Measurements from ENCODE around the gene UBE2S.
"Not testable (repeated sequence)": the region's sequence is repeated elsewhere in the genome, so short reads cannot be mapped to it uniquely, and the experiment has no call there.

The UBE2S gene

DNA sequence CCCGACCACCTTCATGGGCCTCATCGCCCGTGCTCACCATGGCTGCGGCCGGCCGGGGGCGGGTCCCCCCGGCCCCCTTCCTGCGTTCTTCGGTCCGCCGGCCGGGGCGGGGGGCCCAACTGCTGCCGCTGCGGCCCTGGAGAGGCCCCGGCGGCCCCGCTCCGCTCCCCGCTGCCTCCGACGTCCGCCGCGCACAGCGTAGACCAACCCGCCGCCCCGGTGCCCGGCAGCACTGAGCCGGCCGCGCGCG lies at the start of gene UBE2S:
Gene UBE2S (minus strand): TSS at position 239 of the 250 bp plus-strand sequence. CDS start 199 bp downstream, at position 40.
- not testable (repeated sequence) for DNase-seq

DNA sequence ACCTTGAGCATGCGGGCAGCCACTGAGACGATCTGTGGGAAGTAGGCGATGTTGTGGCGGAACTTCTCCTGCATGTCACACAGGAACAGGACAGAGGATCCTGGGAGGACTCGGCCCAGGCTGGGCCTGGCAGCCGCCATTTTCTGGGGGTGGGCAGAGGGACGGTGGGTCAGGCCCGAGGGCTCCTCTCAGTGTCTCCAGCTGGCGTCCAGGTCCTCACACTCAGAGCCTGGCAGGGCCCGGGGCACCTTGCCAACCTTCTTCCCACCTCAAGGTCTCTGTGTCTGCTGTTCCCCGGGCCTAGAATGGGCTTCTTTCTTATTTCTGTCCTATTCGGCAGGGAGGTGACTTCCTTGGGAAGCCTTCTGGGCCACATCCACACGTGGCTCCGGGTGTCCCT lies 48.8 kb upstream of the UBE2S start:
- DNase-seq, result no peak

DNA sequence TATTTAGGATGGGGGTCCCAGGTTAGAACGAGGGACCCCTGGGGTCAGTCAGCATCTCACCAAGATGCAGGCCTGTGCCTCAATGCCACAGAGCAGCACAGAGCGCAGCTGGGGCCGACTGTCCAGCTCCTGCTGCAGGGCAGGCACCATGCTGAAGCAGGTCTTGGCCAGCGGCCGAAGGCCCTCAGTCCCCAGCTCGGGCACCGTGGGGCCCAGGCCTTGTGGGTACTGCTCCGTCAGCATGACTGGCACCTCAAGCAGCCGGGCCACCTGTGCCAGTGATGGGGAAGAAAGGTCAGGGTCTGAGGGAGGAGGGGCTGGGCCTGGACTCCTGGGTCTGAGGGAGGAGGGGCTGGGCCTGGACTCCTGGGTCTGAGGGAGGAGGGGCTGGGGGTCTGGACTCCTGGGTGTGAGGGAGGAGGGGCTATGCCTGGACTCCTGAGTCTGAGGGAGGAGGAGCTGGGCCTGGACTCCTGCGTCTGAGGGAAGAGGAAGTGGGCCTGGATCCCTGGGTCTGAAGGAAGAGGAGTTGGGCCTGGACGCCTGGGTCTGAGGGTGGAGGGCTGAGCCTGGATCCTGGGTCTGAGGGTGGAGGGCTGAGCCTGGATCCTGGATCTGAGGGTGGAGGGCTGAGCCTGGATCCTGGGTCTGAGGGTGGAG lies 48.1 kb upstream of the UBE2S start:
- no peak for DNase-seq

- peak; percentile 76 for DNase-seq
Observed at GRCh38 chr19:55454787-55455243, 47.2 kb upstream of the UBE2S start.

DNA sequence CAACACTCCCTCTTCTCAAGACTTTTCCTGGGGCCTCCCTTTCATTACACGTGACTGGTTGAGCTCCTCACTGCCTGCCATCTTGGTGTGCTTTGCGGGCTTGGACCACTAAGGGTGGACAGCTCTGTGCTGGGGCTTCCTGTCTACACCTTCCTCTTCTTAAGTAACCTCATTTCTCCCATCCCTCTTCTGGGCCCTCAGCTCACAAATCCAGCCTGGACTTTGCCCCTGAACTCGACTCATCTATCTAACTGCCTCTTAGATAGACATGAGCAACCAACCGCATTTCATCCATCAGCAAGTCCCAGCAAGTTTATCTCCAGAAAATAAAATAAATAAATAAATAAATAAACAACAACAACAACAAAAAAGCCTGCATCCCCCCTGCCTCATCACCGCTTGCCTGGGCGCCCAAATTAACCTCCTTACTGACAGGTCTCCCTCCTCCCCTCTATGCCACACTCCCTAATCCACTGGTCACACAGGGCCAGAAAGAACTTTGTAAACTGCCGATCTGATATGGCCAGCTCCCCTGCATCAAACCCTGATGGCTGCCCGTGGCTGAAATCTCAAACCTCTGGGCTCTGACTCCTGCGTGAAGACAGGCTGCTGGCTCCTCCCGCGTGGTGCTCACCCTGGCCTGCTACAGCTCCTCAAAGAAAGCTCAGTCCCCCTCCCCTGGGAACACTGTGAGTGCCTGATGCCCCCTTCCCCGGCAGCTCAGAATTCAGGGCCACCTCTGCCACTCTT lies 46.1 kb upstream of the UBE2S start:
- DNase-seq, result no peak

DNA sequence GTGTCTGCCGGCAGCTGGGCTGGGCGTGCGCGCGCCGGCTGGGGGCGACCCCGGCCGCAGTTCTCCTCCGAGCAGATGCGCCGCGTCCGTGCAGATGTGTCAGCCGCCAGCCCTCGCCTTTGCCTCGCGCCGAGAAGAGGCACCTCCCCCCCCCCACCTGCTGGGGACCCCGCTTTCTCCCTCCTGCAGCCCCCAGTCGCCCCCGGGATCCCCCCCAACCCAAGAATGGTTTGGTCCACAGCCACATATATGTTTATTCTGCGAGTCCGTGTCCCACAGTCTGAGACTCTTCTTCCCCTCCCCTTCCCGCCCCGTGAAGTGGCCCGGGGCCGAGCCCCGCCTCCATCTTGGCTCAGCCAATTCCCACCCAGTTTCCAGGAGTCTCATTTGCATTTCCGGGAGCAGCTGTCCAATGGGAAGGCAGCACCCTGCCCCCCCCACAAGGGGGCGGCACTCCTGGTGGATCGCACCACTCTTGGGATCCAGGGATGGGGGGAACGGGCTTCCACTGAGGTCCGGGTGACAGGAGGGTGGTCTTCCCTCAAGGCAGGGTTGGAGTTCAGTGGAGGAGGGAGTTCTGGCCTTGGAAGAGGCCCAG lies 45.3 kb upstream of the UBE2S start:
- peak; percentile 67 for DNase-seq

- no peak for DNase-seq
Observed at GRCh38 chr19:55451965-55452748, 44.6 kb upstream of the UBE2S start.

DNA sequence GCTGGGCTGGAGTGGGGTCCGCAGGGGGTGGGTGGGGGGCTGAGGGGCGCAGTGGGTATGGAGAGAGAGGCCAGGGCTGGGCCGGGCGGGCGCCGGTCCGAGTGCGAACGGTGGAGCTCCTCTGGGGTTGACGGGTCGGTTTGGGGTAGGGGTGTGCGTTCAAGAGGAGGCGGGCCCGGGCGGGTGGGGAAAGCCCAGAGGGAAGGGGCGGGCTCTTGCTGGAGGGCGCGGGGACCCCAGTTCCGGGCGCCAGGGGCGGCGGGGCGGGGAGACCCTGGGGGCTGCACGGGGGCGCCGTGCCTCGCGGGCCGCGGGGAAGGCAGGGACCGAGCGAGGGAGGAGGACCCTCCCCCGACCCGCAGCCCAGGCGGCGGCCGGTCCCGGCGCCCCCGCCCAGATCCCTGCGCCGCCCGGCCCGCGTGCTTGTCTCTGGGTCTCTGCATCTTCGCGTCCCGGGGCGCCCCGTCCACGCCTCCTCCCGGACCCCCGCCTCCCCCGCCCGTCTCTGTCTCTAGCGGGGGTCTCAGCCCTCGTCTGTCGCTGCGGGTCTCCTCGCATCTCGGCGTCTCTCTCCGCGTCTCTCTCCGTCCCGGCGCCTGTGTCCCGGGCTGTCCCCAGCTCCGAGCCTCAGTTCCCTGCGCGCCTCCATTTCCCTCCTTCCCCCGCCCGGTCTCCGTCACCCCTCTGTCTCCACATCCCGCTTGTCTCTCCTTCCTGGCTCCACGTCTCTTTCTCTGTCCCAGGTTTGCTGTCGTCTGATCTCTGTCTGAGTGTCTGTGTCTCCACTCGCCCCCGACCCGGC lies 43.8 kb upstream of the UBE2S start:
- DNase-seq, result no peak

- DNase-seq, result no peak
Observed at GRCh38 chr19:55449469-55449868, 41.9 kb upstream of the UBE2S start.

- not testable (repeated sequence) for DNase-seq
Observed at GRCh38 chr19:55448175-55448490, 40.5 kb upstream of the UBE2S start.

GRCh38 chr19:55447421-55448174 lies 40.0 kb upstream of the UBE2S start:
- DNase-seq, result no peak

DNA sequence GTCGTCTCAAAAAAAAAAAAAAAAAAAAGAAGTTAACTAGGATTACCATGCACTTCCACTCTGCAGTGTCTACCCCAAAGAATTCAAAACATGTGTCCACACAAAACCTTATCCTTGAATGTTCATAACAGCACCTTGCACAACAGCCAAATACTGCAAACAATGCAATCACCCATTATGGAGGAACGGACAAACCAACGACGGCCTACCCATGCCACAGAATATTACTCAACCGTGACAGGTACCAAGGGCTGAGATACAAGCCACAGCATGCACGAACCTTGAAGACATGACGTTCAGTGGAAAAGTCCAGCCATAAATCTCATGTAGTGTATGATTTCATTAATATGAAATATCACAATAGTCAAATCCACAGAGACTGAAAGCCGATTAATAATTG lies 38.5 kb upstream of the UBE2S start:
- no peak for DNase-seq

- DNase-seq, result no peak
Observed at GRCh38 chr19:55444646-55445045, 37.1 kb upstream of the UBE2S start.

GRCh38 chr19:55443824-55444480 lies 36.4 kb upstream of the UBE2S start:
- DNase-seq, result no peak

GRCh38 chr19:55443045-55443823 lies 35.6 kb upstream of the UBE2S start, which contains the start of gene SHISA7:
SHISA7 (minus strand) TSS chr19:55443300; CDS start chr19:55442863, 437 bp downstream.
- no peak for DNase-seq

DNA sequence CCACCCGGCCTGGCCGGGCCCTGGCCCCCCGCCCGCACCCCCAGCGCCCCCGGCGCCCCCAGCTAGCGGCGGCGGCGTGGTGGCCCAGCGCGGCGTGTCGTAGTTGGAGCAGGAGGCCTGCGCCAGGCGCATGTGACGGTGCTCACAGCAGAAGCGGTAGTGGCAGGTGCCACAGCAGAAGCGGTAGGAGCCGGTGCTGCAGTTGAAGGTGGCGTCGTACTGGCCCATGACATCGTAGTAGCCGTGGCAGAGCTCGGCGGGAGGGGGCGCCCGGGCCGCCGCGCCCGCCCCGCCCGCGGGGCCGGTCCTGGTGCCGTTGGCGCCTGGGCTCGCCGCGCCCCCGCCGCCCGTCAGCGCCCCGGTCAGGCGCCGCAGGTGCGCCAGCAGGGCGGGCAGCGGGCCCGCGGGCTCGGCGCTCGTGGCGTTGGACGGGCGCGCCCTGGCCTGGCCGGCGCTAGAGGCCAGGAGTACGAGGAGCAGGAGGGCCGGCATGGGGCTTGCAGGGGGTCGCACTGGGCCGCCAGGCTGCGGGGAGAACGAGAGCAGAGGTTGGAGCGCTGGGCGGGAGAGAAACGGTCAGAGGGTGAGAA lies 34.9 kb upstream of the UBE2S start:
- no peak for DNase-seq

- no peak for DNase-seq
Observed at GRCh38 chr19:55441692-55442321, 34.2 kb upstream of the UBE2S start.

DNA sequence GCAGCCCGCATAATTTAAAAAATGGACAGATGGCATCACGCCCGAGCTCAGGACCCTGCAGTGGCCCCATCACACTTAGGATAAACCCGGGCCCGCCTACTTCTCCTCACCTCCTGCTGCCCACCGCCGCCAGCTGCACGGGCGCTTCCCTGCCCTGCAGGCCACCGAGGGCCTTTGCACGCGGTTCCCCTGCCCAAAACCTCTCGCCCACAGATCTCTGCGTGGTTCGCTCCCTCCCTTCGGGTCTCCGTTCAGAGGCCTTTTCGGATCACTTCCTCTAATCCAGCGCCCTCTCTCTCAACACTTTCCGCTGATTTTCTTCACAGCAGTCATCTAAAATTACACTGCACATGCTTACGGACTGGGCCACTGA lies 33.7 kb upstream of the UBE2S start:
- no peak for DNase-seq

GRCh38 chr19:55440411-55441105 lies 33.0 kb upstream of the UBE2S start:
- no peak for DNase-seq
